Spinal cord (tissue), 10 donors: ENCODE results near the gene ATPAF2. TPM values are rescaled to one million over a fixed set of nuclear protein-coding genes. Genes with fewer than 3 reads are reported as not detected.

ENCODE experiments used
- DNase-seq, 6 donors: peaks; one replicate each; pipeline versions ENCODE4 v3.0.0 to v3.0.0-alpha.2; 2013 to 2015; ENCODE audit warnings: low spot score in 6 of 6, low read depth in 4 of 6
- H3K27ac ChIP-seq: one replicate; pipeline ENCODE4 v1.5.1; 2013; ENCODE audit warnings: low read depth, low read length, control low read depth
- H3K27me3 ChIP-seq: one replicate; pipeline ENCODE4 v1.6.1; 2013; ENCODE audit warnings: low read length; ENCODE audit not compliant: control insufficient read depth, insufficient read depth
- H3K36me3 ChIP-seq: one replicate; pipeline ENCODE4 v1.6.1; 2013; ENCODE audit warnings: low read length; ENCODE audit not compliant: control insufficient read depth, insufficient read depth
- H3K4me1 ChIP-seq: one replicate; pipeline ENCODE4 v1.6.1; 2013; ENCODE audit warnings: low read length; ENCODE audit not compliant: control insufficient read depth, insufficient read depth
- H3K4me3 ChIP-seq: one replicate; pipeline ENCODE4 v1.5.1; 2013; ENCODE audit warnings: low read depth, low read length, control low read depth
- H3K9me3 ChIP-seq: one replicate; pipeline ENCODE4 v1.6.1; 2013; ENCODE audit warnings: low read length; ENCODE audit not compliant: control insufficient read depth, insufficient read depth
- WGBS: methylation state at CpG from one replicate; pipeline ENCODE4 v1.1.5; 2013; ENCODE audit warnings: missing lambda C conversion rate; ENCODE audit not compliant: insufficient coverage; 5-methylcytosine and 5-hydroxymethylcytosine counted together
- polyA plus RNA-seq, 2 donors: library from polyadenylated mRNA; unstranded; fragments of 120-200 nt; gene quantifications; one replicate each; pipeline ENCODE4 v1.2.1, GENCODE V29; 2013; ENCODE audit not compliant: insufficient read length in 2 of 2
- total RNA-seq, 2 donors: library from RNA; depleted of rRNA in 1 of 2; stranded (reverse); fragments of 120-200 nt in 1 of 2; fragments of >200 nt in 1 of 2; gene quantifications; one replicate each; pipeline versions ENCODE4 v1.2.3 to v1.2.4, GENCODE V29; 2013 to 2014
- donor health status: healthy.

Gene ATPAF2
- total and polyA plus RNA-seq, 4 donors, result 22.8 to 31.5 (median 26.3) TPM

GRCh38 chr17:17982801-17983200 lies 56.2 kb downstream of the ATPAF2 start:
- Histone ChIP-seq H3K27ac (no peak overlapping the region), H3K4me3 (no peak overlapping the region), H3K36me3 (peaks cover 21% of the 10 kb centered on the region), H3K4me1 (peaks cover 10% of the 10 kb centered on the region), H3K27me3 (no peaks in the 10 kb centered on the region), H3K9me3 (no peaks in the 10 kb centered on the region)
- WGBS, result 86% methylated on average over 1 of the region's 9 CpGs
- no peak for DNase-seq

- H3K9me3 ChIP-seq, result no peaks in the 10 kb centered on the region
- 77% methylated on average over 7 of the region's 9 CpGs for WGBS
- no peak overlapping the region for H3K27ac ChIP-seq
Measured at GRCh38 chr17:17981330-17981729, 57.6 kb downstream of the ATPAF2 start.

DNA sequence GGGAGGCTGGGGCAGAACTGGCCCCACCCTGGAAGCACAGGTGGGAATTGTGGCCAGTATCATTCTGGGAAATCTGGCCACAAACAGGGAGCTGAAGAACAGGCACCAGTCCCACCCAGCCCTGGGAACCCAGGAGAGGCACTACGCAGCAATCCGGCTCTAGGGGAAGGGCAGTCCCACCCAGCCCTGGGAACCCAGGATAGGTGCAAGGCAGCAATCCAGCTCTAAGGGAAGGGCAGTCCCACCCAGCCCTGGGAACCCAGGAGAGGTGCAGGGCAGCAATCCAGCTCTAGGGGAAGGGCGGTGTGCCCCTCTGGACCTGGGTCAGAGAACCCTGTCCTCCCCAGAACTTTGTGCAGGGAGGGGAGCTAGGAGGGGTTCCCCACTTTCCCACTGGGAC lies 59.2 kb downstream of the ATPAF2 start:
- Histone ChIP-seq H3K4me3 (no peak overlapping the region), H3K4me1 (peaks cover 10% of the 10 kb centered on the region), H3K27me3 (no peaks in the 10 kb centered on the region), H3K36me3 (peaks cover 21% of the 10 kb centered on the region), H3K9me3 (no peaks in the 10 kb centered on the region), H3K27ac (no peak overlapping the region)
- 81% methylated on average over 2 of the region's 3 CpGs for WGBS
- no peak for DNase-seq

More at GRCh38 chr17:17981330-17981729, 57.6 kb downstream of the ATPAF2 start:
- H3K36me3 ChIP-seq, result peaks cover 27% of the 10 kb centered on the region
- no peak overlapping the region for H3K4me3 ChIP-seq
- no peak for DNase-seq
- no peaks in the 10 kb centered on the region for H3K27me3 ChIP-seq
- H3K4me1 ChIP-seq, result peaks cover 10% of the 10 kb centered on the region

DNA sequence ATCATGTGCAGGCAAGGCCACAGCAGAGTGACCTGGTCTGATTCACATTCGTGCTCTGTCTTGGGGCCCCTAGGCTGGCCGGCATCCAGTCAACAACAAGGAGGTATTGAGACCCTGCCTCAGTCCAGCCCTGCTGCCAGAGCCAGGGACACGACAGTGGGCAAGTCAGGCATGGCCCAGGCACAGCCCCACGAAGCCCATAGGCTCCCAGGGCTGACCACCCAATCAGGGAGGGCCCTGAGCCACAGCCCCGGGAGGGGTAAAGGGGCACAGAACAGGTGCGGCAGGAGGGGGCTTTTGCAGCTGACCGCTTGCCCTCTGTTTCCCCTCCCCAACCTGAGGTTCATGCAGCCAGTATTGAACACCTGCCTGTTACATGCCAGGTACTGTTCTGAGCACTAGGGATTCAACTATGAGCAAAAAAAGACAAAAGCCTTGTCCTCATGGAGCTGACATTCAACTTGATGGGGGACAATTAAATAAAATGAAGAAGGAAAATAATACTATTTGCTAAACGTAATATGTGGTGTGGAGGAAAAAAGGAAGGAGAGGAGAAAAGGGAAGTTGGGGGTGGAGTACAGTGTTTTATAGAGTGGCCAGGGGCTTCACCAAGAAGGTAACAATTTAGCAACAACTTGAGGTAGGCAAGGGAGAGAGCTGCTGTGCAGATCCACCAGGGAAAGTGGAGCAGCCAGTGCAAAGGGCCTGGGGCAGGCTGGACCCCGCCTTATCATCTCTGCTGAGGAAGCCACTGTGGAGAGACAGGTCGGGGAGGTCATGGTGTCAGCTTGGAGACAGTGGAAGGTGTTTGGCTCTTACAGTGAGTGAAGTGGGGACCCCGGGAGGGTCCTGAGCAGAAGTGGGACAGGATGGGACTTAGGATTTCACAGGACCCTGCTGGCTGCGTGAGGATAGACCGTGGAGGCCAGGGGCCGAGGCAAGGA lies 60.2 kb downstream of the ATPAF2 start:
- DNase-seq, result no peak
- 81% methylated on average over 14 of the region's 14 CpGs for WGBS
- Histone ChIP-seq H3K4me3 (no peak overlapping the region), H3K36me3 (peaks cover 21% of the 10 kb centered on the region), H3K9me3 (no peaks in the 10 kb centered on the region), H3K4me1 (peaks cover 10% of the 10 kb centered on the region), H3K27ac (no peak overlapping the region), H3K27me3 (no peaks in the 10 kb centered on the region)

GRCh38 chr17:17976931-17977570 lies 61.9 kb downstream of the ATPAF2 start:
- no peak overlapping the region for H3K27ac ChIP-seq
- no peak overlapping the region for H3K4me3 ChIP-seq
- H3K27me3 ChIP-seq, result no peaks in the 10 kb centered on the region
- 88% methylated on average over 7 of the region's 10 CpGs for WGBS
- no peaks in the 10 kb centered on the region for H3K9me3 ChIP-seq
- H3K36me3 ChIP-seq, result peaks cover 21% of the 10 kb centered on the region
- H3K4me1 ChIP-seq, result peaks cover 13% of the 10 kb centered on the region
- no peak for DNase-seq

- Histone ChIP-seq H3K27ac (no peak overlapping the region), H3K4me3 (no peak overlapping the region), H3K9me3 (no peaks in the 10 kb centered on the region), H3K27me3 (no peaks in the 10 kb centered on the region), H3K36me3 (peaks cover 18% of the 10 kb centered on the region), H3K4me1 (peaks cover 15% of the 10 kb centered on the region)
- 62% methylated on average over 3 of the region's 8 CpGs for WGBS
- DNase-seq, result no peak
Measured at GRCh38 chr17:17975436-17975835, 63.5 kb downstream of the ATPAF2 start.

GRCh38 chr17:17972952-17973254 lies 66.1 kb downstream of the ATPAF2 start:
- Histone ChIP-seq H3K4me3 (peak overlapping the region; percentile 82), H3K36me3 (peaks cover 8% of the 10 kb centered on the region), H3K27me3 (no peaks in the 10 kb centered on the region), H3K9me3 (no peaks in the 10 kb centered on the region), H3K27ac (peak overlapping the region; percentile 83), H3K4me1 (peaks cover 9% of the 10 kb centered on the region)
- DNase-seq, result no peak
- WGBS, result 0% methylated on average over 10 of the region's 13 CpGs

- peak; percentile 100 for DNase-seq
- Histone ChIP-seq H3K27me3 (no peaks in the 10 kb centered on the region), H3K4me3 (peak within 1 kb of the TSS; percentile 82), H3K36me3 (peaks cover 6% of the 10 kb centered on the region), H3K9me3 (no peaks in the 10 kb centered on the region), H3K4me1 (peaks cover 9% of the 10 kb centered on the region), H3K27ac (peak within 1 kb of the TSS; percentile 83)
- 0% methylated on average over 49 of the region's 59 CpGs for WGBS
Measured at GRCh38 chr17:17972126-17972951, 66.6 kb downstream of the ATPAF2 start, which contains the start of the genes DRC3 and TOM1L2. DRC3 (plus strand) TSS chr17:17972862; CDS start chr17:17977599, 4,737 bp downstream. TOM1L2 (minus strand) TSS chr17:17972400; CDS start chr17:17972313, 87 bp downstream.

GRCh38 chr17:17971431-17972125 lies 67.4 kb downstream of the ATPAF2 start:
- 2% methylated on average over 32 of the region's 33 CpGs for WGBS
- H3K9me3 ChIP-seq, result no peaks in the 10 kb centered on the region
- peak in 2 of 6 donors; percentile 40 to 66 for DNase-seq
- no peaks in the 10 kb centered on the region for H3K27me3 ChIP-seq
- no peaks in the 10 kb centered on the region for H3K36me3 ChIP-seq
- peak overlapping the region; percentile 71 for H3K4me3 ChIP-seq
- H3K27ac ChIP-seq, result peak overlapping the region; percentile 72
- H3K4me1 ChIP-seq, result peaks cover 9% of the 10 kb centered on the region
